ENCODE measurements around the gene OTOL1.

- TF ChIP-seq CTCF (IDR thresholded peaks at IDR 0.05; ENCODE audit: extremely low read depth in 1 of 2, insufficient read depth in 1 of 2, low read depth in 1 of 2, low read length in 2 of 2) (no peak), POLR2A (IDR thresholded peaks at IDR 0.05; ENCODE audit: low read depth, low read length) (no peak), GATA2 (IDR thresholded peaks at IDR 0.05; ENCODE audit: insufficient read depth, insufficient read length, low read depth, low read length) (no peak), EZH2 (IDR thresholded peaks at IDR 0.05; ENCODE audit: borderline replicate concordance, low read depth, low read length, severe bottlenecking) (no peak), POLR2AphosphoS5 (IDR thresholded peaks at IDR 0.05; ENCODE audit: insufficient read depth, low read depth, low read length) (no peak), MAX (IDR thresholded peaks at IDR 0.05; ENCODE audit: insufficient read depth, insufficient read length) (no peak), JUN (IDR thresholded peaks at IDR 0.05; ENCODE audit: borderline replicate concordance, insufficient read depth, insufficient read length, low read depth) (no peak), FOS (IDR thresholded peaks at IDR 0.05; ENCODE audit: borderline replicate concordance, insufficient read depth, low read length) (no peak), MYC (IDR thresholded peaks at IDR 0.05; ENCODE audit: low read depth, low read length) (no peak)
Observed at GRCh38 chr3:161475905-161476304, 20.7 kb upstream of the OTOL1 start.

All from endothelial cell of umbilical vein (primary cell).